DMS53 treated with DMSO at 0.1 percent for 48 hours (cell line): ENCODE results near the gene CLRN1.

Source experiments
- DNase-seq: peaks from one replicate; lab custom pipeline; 2025; ENCODE audit not compliant: unreplicated experiment; lab: John Stamatoyannopoulos, UW

CLRN1 gene

GRCh38 chr3:150878290-150878689 is 94.2 kb downstream of the CLRN1 start:
- no peak for DNase-seq

- DNase-seq = no peak
These were observed 95.2 kb downstream of the CLRN1 start for GRCh38 chr3:150877303-150877702.

GRCh38 chr3:150876611-150877265 is 95.8 kb downstream of the CLRN1 start:
- no peak for DNase-seq
